AG04450 (cell line): ENCODE measurements around the gene EFCAB5. TPM values are rescaled to one million over a fixed set of nuclear protein-coding genes. Genes with fewer than 3 reads are reported as not detected.
"Not testable (repeated sequence)": the region's sequence is repeated elsewhere in the genome, so short reads cannot be mapped to it uniquely, and the experiment has no call there.

Experiments used
- CTCF ChIA-PET: fragments of 300-600, 350-600 bp; formaldehyde crosslinking; extraction: SDS; loops from one replicate; lab custom pipeline; 2022; ENCODE audit warnings: antibody characterized with exemption, inconsistent platforms; lab: Charles Lee
- POLR2A ChIA-PET: fragments of 350-600 bp; formaldehyde crosslinking; extraction: SDS; loops from one replicate; lab custom pipeline; 2021; ENCODE audit warnings: antibody characterized with exemption, inconsistent platforms; lab: Yijun Ruan, JAX
- DNase-seq: peaks from one replicate; pipeline ENCODE4 v3.0.0-alpha.2; 2011; ENCODE audit warnings: low read depth, low spot score
- H3K27ac ChIP-seq: one replicate; pipeline ENCODE4 v1.5.1; 2012; ENCODE audit warnings: low read depth, low read length, control low read depth
- H3K27me3 ChIP-seq: one replicate; pipeline ENCODE4 v1.6.0; 2012; ENCODE audit warnings: low read length; ENCODE audit not compliant: control insufficient read depth, insufficient read depth
- H3K4me3 ChIP-seq: 2 replicates; pipeline ENCODE4 v1.5.1; 2011; ENCODE audit warnings: mild to moderate bottlenecking, low read depth, low read length, control low read depth
- H3K9me3 ChIP-seq: 2 replicates; pipeline ENCODE4 v1.5.1; 2012; ENCODE audit warnings: low read length; ENCODE audit not compliant: control insufficient read depth, insufficient read depth
- CTCF ChIP-seq: IDR thresholded peaks from 2 replicates; pipeline ENCODE4 v1.5.1; 2011; ENCODE audit warnings: low read depth, low read length, control low read depth, inconsistent platforms
- polyA plus RNA-seq: library from polyadenylated mRNA; depleted of rRNA; stranded (reverse); fragments of >200 nt; gene quantifications from 2 replicates; pipeline ENCODE4 v1.2.3, GENCODE V29; 2011

The EFCAB5 gene
- polyA plus RNA-seq, 1 experiment: 0.24 TPM

GRCh38 chr17:30133197-30133596 lies 191.8 kb downstream of the EFCAB5 start:
- no peaks in the 10 kb centered on the region for H3K27me3 ChIP-seq
- no peak overlapping the region for H3K27ac ChIP-seq
- TF ChIP-seq CTCF: no peak
- POLR2A ChIA-PET: interaction anchor here (0.6 kb wide), 3 partner anchors 18 to 56 kb away, joined by 3 read pairs; no protein-coding TSS in a partner anchor
- H3K4me3 ChIP-seq: no peak overlapping the region
- no peak for DNase-seq
- no peaks in the 10 kb centered on the region for H3K9me3 ChIP-seq
- CTCF ChIA-PET: interaction anchor here (0.6 to 1.8 kb wide), 3 partner anchors 8 to 473 kb away, joined by 3 to 11 read pairs (median 3); no protein-coding TSS in a partner anchor

- CTCF ChIA-PET: interaction anchor here (0.5 to 0.8 kb wide), 2 partner anchors 10 to 401 kb away, joined by 3 to 6 read pairs; no protein-coding TSS in a partner anchor
- H3K27ac ChIP-seq: no peak overlapping the region
- POLR2A ChIA-PET: no interaction called here
- H3K4me3 ChIP-seq: no peak overlapping the region
- no peak for TF ChIP-seq CTCF
- H3K9me3 ChIP-seq: no peaks in the 10 kb centered on the region
- DNase-seq: no peak
- no peaks in the 10 kb centered on the region for H3K27me3 ChIP-seq
Measured at GRCh38 chr17:30134551-30134950, 193.1 kb downstream of the EFCAB5 start.

GRCh38 chr17:30137158-30137557 lies 195.7 kb downstream of the EFCAB5 start:
- Histone ChIP-seq H3K27ac (no peak overlapping the region), H3K4me3 (no peak overlapping the region), H3K9me3 (no peaks in the 10 kb centered on the region), H3K27me3 (no peaks in the 10 kb centered on the region)
- no peak for DNase-seq
- ChIA-PET CTCF (interaction anchor here (0.7 to 2.3 kb wide), 2 partner anchors 12 to 33 kb away, joined by 4 to 17 read pairs; no protein-coding TSS in a partner anchor), POLR2A (no interaction called here)
- no peak for TF ChIP-seq CTCF

- POLR2A ChIA-PET, H3K9me3 ChIP-seq, H3K27ac ChIP-seq, DNase-seq, H3K4me3 ChIP-seq, H3K27me3 ChIP-seq: not testable (repeated sequence)
- CTCF ChIA-PET: interaction anchor here (1.1 to 1.4 kb wide), 2 partner anchors 22 to 44 kb away, joined by 3 to 4 read pairs; no protein-coding TSS in a partner anchor
Measured at GRCh38 chr17:30147860-30148259, 206.4 kb downstream of the EFCAB5 start.

GRCh38 chr17:30148376-30148775 lies 206.9 kb downstream of the EFCAB5 start:
- POLR2A ChIA-PET: no interaction called here
- no peak for DNase-seq
- Histone ChIP-seq H3K4me3 (no peak overlapping the region), H3K9me3 (no peaks in the 10 kb centered on the region; the same call in 1 of the 2 replicates), H3K27ac (peak overlapping the region; percentile 11), H3K27me3 (no peaks in the 10 kb centered on the region)
- CTCF ChIA-PET: interaction anchor here (1.1 to 1.4 kb wide), 2 partner anchors 22 to 44 kb away, joined by 3 to 4 read pairs; no protein-coding TSS in a partner anchor
- TF ChIP-seq CTCF: no peak
